GM18499 (cell line): ENCODE data around the gene C20orf144.
"Not testable (repeated sequence)": the region's sequence is repeated elsewhere in the genome, so short reads cannot be mapped to it uniquely, and the experiment has no call there.

Source experiments
- ATAC-seq: cut with Tn5 transposase; IDR thresholded peaks from one replicate; pipeline ENCODE4 v1.9.1; 2021; ENCODE audit warnings: moderate number of reproducible peaks; ENCODE audit not compliant: insufficient read depth, unreplicated experiment

C20orf144 gene

DNA sequence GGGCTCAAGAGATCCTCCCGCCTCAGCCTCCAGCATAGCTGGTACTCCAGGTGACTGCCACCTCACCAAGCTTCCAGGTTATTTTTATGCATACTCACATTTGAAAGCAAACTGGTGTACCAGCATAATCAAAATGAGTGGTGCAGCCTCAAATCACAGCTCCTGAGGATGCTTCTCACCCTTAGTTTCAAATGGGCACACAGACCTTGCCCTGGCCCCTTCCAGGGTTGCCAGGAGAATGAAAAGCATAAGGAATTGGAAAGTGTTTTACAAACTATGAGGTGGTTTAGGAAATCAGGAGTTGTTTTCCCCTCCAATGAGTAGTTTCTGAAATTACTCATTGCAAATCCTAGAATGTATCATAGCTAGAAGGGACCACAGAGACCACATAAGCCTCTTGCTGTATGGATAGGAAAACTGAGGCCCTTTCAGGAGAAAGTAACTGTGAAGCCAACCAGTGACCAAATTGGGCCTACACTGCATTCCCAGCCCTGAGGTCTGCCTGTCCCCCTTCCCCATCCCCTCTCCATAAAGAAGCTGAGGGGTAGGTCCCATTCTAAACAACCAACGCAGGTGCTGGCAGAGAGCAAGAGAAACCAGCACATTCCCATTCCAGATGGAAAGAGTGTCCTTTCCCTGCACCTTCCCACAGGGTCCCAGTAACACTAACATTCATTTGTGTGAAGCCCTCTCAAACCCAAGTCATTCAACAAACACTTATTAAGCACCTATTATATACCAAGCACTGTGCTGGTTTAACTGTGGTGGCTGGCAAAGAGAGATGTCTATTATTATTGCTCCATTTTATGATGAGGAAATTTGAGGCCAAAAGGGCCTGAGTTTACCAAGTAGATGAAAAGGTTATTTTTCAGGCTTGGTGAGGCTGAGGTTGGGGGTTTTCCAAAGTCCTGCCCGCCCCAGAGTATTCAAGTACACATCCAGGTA lies 26.1 kb downstream of the C20orf144 start:
- ATAC-seq, result no peak

- ATAC-seq, result no peak
Measured at GRCh38 chr20:33688938-33689424, 26.9 kb downstream of the C20orf144 start.

GRCh38 chr20:33689493-33689892 lies 27.4 kb downstream of the C20orf144 start:
- ATAC-seq, result no peak

- ATAC-seq, result no peak
Measured at GRCh38 chr20:33689973-33690372, 27.8 kb downstream of the C20orf144 start.

GRCh38 chr20:33693289-33693688 lies 31.2 kb downstream of the C20orf144 start:
- ATAC-seq, result no peak

DNA sequence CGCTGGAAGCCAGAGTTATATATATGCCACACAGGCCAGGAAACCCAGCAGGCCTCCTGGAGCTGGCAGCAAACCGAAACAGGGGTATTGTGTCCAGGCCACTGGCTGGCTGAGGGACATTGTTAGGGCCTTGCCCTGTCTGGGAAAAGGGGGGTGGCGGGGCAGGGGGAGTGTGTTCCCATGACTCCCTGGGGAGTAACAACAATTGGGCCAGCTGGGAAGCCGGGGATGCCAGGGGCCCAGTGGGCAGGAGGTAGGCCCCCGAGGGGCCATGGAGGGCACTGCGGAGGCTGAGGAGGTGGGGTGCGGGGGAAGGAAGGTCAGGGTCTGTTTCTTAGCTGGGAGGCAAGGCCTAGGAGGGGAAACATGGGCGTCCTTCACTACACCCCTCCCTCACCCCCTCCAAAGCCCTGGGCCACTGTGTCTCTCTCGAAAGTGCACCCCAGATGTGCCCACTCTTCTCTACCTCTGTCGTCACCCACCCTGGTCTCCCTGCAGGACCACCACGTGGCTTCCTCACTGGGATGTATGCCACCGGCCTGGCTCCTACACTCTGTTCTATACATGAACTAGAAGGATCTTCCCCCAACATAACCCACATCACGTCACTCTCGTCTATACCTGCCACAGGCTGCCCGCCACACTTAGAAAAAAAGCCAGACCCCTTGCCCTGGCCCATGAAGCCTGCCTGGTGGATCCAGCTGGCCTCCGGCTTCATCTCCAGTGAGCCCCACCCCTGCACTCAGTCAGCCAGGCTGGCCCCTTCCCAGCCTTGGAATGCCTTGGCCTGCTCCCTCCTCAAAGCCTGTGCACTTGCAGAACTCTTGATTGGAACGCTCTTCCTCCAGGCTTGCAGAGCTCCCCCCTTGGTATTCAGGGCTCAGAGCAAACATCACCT lies 31.9 kb downstream of the C20orf144 start:
- no peak for ATAC-seq

GRCh38 chr20:33694639-33695012 lies 32.5 kb downstream of the C20orf144 start:
- no peak for ATAC-seq

DNA sequence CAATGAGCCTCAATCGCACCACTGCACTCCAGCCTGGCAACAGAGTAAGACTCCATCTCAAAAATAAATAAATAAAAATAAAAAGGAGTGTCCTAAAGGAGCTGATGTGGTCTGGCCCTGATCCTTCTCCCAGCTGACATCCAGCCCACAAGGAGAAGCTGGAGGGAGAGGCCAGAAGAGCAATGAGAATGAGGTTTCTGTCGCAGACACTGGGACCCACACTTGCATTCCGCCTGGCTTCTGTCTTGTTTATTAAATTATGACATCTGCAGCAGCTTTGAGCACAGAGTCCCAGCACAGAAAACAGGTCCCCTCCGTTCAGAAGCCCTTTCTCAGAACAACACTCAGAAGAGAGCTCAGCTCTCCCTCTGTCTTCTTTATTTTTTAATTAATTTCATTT lies 34.3 kb downstream of the C20orf144 start:
- ATAC-seq, result no peak

DNA sequence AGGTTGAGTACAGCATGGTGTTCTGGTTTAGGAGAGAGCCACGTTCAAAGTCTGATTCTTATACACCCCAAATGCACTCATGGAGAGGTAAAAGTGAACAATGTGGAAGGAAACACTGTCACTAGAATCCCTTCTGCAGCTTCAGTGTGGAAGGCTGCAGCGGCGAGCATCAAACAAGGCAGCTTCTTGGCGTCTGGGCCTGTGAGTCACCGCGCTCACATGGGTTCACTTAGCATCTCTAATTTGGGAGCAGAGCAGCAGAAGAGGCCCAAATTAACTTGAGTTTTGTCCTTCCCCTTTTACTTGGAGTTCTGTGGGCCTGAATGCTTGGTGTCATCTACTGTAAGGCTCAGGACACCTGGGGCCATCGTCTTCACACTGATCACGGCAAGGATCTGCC lies 35.0 kb downstream of the C20orf144 start:
- ATAC-seq, result no peak

- ATAC-seq, result not testable (repeated sequence)
Measured at GRCh38 chr20:33698966-33699365, 36.8 kb downstream of the C20orf144 start.

GRCh38 chr20:33700696-33701441 lies 38.7 kb downstream of the C20orf144 start:
- ATAC-seq, result not testable (repeated sequence)

DNA sequence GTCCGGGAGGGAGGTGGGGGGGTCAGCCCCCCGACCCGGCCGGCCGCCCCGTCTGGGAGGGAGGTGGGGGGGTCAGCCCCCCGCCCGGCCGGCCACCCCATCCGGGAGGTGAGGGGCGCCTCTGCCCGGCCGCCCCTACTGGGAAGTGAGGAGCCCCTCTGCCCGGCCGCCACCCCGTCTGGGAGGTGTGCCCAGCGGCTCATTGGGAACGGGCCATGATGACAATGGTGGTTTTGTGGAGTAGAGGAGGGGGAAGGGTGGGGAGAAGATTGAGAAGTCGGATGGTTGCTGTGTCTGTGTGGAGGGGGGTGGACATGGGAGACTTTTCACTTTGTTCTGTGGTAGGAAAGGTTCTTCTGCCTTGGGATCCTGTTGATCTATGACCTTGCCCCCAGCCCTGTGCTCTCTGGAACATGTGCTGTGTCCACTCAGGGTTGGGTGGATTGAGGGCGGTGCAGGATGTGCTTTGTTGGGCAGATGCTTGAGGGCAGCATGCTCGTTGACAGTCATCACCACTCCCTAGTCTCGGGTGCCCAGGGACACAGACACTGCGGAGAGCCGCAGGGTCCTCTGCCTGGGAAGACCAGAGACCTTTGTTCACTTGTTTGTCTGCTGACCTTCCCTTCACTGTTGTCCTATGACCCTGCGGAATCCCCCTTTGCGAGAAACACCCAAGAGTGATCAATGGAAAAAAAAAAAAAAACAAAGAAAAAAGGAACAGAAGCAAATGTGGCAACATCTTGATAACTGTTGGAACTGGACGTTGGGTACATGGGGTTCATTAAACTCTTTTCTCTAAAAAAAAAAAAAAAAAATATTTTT lies 39.7 kb downstream of the C20orf144 start:
- no peak for ATAC-seq

DNA sequence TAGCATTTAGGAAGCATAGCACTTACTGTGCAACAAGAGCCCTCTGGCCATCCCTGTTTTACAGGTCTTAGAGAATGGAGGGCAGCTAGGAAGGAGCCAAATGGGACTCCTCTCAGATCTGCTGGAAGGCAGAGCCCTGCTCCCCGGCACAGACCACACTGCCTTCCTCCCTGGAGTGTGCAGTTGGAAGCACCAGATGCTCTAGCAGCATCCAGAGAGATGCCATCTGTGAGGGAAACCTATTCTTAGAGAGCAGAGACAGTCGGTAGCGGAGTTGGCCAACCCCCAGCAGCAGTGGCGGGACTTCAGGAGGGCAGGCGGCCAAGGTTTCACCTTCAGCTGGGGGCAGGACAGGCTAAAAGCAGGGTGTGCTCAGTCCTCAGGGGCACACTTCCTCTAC lies 40.7 kb downstream of the C20orf144 start:
- ATAC-seq, result no peak

DNA sequence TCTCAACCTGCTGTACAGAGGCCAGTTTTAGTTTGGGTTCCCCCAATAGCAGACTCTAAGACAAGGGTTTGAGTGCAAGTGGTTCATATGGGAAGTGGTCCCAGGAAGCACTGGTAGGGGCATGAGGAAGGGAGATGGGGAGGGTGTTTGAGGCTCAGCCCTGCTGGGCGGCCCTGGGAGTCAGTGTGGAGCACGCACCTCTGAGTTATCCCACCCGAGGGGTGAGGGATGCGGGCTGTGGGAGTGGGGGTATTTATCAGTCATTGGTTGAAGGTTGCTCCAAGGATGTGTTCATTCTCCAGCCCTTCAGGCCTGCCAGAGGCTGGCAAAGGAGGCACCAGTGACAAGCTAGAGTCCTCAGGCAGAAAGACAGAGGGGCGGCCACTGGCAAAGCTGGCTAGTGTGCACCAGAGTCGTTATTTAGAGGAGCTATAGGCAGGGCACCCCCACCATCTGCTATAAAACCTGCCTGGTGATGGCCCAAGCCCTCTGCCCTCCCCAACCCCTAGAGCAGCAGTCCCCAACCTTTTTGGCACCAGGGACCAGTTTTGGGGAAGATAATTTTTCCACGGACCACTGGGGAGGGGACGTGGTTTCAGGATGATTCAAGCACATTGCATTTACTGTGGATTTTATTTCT lies 41.5 kb downstream of the C20orf144 start:
- no peak for ATAC-seq

GRCh38 chr20:33704197-33704924 lies 42.2 kb downstream of the C20orf144 start:
- no peak for ATAC-seq

- ATAC-seq, result no peak
Measured at GRCh38 chr20:33707668-33708067, 45.5 kb downstream of the C20orf144 start.

DNA sequence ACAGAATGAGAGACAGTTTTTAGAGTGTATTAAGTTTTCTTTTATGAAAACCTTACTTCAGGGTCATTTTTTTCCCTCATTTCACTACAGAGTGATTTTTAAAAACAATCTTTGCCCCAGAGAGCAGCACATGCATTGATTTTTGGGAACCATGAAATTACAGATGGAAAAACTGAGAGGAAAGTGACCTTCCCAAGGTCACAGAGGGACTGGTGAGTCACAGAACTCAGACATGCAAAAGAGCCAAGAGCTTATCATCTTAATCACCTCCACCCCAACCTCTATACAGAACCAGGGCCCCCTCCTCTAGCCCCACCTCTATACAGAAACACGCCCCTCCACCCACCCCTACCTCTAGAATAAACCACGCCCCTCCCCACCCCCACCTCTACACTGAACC lies 47.3 kb downstream of the C20orf144 start:
- no peak for ATAC-seq

DNA sequence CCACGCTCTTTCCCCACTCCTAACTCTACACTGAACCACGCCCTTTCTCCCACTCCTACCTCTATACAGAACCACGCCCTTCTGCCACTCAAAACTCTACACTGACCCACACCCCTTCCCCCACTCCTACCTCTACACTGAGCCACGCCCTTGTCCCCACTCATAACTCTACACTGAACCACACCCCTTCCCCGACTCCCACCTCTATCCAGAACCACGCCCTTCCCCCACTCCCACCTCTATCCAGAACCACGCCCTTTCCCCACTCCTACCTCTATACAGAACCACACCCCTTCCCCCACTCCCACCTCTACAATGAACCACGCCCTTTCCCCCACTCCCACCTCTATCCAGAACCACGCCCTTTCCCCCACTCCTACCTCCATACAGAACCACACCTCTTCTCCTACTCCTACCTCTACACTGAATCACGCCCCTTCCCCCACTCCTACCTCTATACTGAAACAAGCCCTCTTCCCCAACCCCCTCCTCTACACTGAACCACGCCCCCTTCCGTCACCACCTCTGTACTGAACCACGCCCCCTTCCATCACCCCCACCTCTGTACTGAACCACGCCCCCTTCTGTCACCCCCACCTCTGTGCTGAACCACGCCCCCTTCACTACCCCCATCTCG lies 47.9 kb downstream of the C20orf144 start:
- no peak for ATAC-seq
